Mucosa of gallbladder (tissue), 1 donor: ENCODE data around the gene SIRT3. TPM values are rescaled to one million over a fixed set of nuclear protein-coding genes. Genes with fewer than 3 reads are reported as not detected.
A peak's percentile ranks its signal among the peaks of the same experiment; 100 is the strongest.
"Not testable (repeated sequence)": the region's sequence is repeated elsewhere in the genome, so short reads cannot be mapped to it uniquely, and the experiment has no call there.

Source experiments
- DNase-seq: peaks from one replicate; pipeline ENCODE4 v3.0.0-alpha.2; 2020; ENCODE audit warnings: low spot score
- total RNA-seq: library from RNA; stranded (reverse); gene quantifications from one replicate; pipeline ENCODE4 v1.2.1, GENCODE V29; 2021
- donor health status: DM: no; HTN: no; CAD: no.

SIRT3 gene
- total RNA-seq, 1 donor from 2014 or later = 19.0 TPM

DNA sequence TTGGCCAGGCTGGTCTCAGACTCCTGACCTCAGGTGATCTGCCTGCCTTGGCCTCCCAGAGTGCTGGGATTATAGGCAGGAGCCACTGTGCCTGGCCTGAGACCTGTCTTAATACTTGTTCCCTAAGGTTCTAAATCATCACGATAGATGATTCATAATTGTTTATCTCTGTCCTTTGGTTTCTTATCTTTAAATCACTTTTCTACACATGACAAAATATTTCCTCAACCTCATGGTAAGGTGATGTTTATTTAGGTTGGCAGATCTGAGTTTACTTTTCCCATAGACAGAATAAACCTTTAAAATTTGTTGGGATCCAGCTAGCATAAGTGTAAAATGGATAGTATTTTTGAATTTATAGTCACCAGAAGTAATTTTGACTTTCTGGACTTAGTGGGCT lies 4.2 kb upstream of the SIRT3 start:
- no peak for DNase-seq

DNA sequence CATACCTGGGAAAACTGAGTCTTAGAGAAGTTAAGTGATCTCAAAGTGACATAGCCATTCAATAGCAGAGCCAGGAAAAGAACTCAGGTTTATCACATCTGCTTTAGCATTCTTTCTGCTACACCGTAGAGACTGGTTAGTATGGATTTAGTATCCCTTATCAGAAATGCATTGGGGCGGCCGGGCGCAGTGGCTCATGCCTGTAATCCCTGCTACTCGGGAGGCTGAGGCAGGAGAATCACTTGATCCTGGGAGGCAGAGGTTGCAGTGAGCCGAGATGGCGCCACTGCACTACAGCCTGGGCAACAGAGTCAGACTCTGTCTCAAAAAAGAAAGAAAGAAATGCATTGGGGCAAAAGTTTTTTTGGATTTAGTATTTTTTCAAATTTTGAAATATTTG lies 2.2 kb upstream of the SIRT3 start:
- not testable (repeated sequence) for DNase-seq

DNA sequence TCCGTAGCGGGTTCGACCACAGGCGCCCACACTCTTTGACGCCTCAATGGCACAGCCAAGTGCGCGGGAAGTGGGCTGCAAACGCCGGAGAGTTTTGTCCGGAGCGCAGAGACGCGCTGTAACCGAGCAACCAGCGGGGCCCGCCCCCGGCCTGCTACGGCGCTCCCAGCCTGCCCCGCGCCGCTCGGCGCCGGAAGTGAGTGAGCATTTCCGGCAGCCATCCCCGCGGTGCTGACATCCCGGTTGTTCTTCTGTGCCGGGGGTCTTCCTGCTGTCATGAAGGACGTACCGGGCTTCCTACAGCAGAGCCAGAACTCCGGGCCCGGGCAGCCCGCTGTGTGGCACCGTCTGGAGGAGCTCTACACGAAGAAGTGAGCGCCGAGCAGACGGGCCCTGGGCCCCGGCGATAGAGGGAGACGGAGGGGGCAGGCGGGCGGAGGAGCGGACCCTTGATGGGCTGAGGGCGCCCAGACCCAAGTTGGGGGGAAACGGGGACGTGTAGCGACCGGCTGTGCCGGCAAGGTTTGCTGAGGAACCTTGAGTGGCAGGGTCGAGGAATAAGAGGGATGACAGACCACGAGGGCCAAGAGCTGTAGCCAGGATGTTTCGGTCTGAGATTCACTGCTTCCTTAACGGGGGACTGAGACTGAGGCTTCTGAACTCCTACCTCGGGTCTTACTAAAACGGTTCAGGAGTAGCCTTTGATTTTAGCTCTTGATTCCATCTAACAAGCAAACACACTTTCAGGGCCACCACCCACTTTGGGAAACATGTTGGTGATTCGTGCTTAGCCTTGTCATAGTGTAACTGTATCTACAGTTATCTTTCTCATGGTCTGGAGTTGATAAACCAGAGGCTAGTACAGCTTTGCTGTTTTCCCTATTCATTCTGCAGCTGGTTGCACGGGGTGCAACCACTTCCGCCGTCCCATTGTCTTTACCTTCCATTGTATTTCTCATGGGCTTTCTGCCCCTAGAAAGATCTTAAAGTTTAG lies 929 bp upstream of the SIRT3 start, which contains the start of gene PSMD13:
Gene PSMD13, plus strand, starts transcription at position 203 of the 994 bp plus-strand sequence. Its CDS starts 74 bp downstream, at position 277.
- DNase-seq = peak; percentile 85

DNA sequence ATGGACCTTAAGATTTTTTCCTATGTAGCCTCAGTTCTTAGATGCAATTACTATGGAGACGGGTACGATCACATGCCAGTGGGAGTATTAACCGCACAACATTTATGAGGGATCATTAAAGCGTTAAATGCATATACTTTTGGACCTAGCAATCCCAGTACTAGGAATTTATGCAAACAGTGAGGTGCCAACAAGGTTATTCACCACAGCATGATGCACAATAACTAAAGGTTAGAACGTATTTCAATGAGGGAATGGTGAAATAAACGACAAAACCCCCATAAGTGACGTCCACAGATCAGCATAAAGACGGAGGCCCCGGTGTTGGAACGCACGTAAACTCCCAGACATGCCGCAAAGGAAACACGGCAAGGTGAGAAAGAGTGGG lies 539 bp downstream of the SIRT3 start:
- DNase-seq = no peak

DNA sequence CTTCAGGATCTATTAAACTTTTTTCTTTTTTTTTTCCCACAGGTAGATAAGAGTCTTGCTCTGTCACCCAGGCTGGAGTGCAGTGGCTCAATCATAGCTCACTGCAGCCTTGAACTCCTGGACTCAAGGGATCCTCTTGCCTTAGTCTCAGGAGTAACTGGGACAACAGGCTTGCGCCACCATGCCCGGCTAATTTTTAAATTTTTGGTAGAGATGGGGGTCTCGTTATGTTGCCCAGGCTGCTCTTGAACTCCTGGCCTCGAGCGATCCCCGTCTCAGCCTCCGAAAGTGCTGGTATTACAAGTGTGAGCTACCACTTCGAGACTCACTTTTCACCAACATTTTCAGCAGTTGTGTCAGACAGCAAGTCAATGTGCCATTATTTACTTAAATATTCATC lies 962 bp downstream of the SIRT3 start:
- no peak for DNase-seq

DNA sequence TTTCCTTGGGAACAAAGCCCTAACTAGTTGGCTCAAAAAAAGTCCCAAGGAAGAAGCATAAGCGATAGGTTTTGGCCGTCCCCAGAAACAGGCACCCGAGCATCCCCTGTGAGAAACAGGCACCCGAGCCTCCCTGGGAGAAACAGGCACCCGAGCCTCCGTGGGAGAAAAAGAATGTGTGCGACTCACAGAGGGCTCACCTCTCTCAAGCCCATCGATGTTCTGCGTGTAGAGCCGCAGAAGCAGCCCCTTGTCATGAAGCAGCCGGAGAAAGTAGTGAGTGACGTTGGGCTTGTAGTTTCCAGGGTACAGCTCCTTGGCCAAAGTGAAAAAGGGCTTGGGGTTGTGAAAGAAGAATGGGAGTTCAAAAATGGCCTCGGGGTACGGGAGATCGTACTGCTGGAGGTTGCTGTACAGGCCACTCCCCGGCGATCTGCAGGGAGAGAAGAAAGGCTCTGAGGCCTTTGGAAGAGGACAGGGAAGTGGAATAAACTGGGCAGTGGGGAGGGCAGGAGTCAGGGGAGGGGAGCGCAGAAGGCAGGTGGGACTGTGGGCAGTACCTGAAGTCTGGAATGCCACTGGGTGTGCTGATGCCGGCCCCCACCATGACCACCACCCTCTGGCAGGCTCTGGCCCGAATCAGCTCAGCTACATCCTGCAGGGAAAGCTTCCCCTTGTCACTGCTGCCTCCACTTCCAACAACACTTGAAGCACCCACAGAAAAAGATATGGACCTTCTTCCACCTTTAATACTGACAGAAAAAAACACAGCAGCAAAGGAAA lies 3.2 kb downstream of the SIRT3 start:
- no peak for DNase-seq

DNA sequence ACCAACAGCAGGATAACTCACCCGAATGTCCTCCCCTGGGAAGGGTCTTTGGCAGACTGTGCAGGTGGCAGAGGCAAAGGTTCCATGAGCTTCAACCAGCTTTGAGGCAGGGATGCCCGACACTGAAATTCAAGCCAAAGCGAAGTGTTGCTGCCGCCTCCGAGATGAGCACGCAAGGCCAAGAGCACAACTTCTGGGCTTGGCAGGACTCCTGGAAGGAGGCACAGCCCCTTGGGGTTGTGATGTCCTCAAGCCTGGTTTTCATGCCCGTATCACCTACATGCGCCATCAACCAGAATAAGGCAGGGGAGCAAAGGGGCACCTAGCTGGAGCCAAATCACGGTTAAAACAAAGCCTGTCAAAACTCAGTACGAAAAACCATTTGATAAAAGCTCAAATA lies 5.7 kb downstream of the SIRT3 start:
- DNase-seq = no peak

DNA sequence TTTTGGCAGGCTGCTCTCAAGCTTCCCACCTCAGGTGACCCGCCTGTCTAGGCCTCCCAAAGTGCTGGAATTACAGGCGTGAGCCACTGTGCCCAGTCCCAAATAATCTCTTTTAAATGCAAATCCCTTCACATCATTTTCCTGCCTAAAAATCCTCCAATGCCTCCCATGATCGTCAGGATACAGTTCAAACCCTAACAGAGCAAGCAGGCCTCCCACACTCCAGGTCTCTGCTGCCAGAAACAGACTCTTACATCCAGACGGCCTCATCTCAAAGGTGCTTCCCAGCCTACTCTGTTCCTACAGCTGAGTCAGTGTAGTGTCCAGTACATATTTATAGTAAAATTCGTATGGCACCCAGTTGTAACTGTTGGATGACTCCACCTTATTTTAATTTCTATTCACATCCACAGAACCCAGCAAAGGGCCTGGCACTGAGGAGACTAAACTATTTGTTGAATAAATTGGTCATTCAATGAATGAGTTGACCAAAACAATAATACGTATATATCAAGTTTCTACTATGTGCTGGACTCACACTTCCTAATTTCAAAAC lies 8.2 kb downstream of the SIRT3 start:
- DNase-seq = no peak

DNA sequence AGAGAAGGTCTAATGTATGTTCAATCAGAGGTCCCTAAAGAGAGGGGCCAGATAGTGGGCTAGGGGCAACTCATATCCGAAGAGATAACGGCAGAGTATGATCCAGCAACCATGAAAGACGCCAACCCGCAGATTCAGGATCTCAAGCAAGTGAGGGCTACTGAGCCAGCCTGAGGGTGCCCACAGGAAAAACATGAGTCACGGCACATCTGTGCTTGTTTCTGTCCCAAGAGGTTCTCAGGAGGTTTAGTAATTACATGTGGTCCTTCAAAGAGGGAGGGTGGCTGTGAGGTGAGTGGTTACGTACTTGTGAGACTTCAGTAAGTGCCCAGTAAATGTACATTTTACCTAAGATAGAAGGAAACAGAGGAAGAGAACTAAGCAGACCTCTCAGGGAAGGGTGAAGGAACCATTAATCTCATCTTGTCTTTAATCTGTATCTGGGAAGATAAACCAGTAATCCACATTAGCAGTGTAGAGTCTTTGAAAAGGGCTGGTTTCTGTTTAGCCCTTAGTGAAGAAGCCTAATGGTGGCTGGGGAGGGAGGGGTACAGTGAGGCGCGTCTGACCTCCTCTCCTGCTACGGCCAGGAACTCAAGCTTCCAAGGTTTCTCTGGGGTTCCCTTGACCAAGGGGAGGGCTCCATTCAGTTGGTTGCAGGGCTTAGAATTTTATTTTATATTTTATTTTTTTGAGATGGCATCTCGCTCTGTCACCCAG lies 10.2 kb downstream of the SIRT3 start:
- no peak for DNase-seq

DNA sequence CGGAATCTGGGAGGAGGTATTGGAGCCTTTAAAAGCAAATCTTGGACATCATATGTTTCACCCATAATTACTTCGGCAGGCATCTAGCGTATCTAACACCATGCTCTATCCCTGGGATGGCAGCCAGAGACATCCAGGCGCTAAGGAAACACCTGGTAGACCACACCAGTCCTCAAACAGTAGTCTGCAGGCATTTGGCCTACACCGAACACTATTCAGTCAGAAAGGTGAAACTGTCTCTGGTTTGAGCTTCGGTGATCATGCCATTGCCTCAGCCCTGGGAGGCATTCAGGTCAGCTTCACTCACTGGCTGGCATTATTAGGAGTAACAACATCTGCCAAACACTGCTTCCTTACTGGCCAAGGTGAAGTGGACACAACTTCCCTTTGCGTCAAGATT lies 11.7 kb downstream of the SIRT3 start:
- no peak for DNase-seq

DNA sequence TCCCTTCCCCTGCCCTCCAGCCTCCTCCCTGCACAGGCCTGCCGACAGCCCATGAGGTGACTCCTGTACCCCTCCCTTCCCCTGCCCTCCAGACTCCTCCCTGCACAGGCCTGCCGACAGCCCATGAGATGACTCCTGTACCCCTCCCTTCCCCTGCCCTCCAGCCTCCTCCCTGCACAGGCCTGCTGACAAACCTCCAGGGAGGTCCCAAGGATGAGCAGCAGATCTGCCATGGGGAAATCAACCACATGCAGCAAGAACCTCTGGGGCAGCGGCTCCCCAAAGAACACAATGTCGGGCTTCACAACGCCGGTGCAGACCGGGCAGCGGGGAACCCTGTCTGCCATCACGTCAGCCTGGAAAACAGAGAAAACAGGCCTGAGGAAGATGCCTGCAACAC lies 12.3 kb downstream of the SIRT3 start:
- no peak for DNase-seq

DNA sequence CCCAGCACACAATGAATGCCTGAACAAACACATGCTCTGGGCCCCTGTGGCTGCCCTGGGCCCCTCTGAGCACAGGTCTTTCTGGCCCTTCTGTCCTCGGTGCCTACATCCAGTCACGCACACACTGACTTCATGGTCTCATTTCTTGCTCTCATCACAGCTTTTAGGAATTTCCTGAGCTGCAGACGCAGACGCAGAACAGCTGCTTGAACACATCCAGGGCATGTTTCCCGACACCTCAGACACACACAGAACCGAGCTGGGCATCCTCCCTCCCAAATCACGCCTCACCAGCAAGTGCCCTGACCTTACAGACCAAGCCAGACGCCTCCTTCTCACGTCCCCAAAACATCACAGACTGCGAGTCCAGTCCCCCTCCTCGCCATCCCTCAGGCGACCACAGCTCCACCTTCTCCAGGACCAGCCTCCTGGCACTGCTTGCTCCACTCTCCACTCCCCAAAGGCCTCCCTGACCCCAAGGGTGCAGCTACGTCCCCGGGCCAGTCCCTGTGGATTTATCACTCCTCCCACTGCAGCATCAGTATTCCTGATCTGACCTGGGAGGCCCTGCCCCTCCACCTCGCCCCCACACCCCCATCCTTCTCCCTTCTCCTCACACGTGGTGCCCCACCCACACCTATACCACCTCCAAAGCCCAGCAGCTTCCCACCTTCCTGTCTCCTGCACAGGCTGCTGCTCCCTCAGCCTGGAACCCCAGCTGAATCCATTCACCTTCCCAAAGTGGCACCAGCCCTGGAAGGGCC lies 12.9 kb downstream of the SIRT3 start:
- DNase-seq = no peak

DNA sequence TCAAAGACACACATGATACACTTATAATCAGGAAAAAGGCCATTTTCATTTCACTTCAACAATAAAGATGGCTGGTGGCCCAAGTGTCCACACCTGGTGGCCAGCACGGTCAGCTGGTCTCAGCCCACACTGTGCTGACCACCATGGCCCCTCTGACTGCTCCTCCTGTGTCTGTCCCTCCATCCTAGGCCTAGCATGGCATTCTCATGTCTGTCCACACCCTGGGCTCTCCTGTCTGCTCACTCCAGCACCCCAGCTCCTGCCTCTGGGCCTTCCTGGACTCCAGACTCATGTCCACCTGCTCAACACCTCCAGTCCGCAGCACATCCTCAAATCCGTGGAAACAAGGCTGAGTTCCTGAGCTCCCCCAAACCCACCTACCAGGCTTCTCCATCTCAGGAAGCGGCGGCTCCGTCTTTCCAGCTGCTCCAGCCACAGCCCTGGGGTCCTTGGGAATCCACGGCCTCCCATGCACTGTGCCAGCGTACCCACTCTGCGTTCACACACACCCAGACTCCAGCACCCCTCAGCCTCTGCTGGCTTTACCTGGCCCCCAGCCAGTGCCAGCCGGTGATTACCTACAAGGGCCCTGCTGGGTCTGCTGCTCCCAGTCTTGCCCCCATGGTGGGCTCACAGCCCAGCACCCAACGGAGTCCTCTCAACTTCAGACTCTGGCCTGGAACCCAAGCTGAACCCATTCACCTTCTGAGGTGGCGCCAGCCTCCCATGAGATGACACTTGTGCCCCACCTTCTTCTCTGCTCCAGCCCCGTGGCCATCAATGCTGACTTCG lies 13.9 kb downstream of the SIRT3 start:
- no peak for DNase-seq

DNA sequence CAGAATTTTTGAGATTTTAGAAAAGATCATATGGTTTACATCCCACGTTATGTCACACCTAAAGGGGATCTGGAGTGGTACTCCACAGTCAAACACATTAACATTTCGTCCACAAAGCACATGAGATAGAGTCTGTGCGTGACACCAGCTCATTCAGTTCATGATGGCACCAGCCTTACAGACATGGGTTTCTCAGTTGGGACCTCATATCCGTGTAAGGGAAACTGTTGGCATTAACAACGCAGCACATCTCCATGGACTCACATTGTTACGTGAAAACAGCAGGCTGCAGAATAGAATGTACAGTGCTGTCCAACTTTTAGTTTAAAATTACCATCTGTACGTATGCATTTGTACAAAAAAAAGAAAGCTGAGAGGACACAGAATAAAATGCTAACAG lies 14.6 kb downstream of the SIRT3 start:
- DNase-seq = no peak

DNA sequence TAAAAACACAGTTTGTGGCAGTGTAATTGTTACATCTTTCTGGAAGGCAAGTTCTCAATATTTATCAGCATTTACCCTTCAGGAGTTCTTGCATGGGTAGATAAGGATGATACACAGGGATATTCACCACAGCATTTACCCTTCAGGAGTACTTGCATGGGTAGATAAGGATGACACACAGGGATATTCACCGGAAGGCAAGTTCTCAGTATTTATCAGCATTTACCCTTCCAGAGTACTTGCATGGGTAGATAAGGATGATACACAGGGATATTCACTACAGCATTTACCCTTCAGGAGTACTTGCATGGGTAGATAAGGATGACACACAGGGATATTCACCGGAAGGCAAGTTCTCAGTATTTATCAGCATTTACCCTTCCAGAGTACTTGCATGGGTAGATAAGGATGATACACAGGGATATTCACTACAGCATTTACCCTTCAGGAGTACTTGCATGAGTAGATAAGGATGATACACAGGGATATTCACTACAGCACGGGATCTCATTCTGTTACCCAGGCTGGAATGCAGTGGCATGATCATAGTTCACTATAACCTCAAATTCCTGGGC lies 15.4 kb downstream of the SIRT3 start:
- not testable (repeated sequence) for DNase-seq

DNA sequence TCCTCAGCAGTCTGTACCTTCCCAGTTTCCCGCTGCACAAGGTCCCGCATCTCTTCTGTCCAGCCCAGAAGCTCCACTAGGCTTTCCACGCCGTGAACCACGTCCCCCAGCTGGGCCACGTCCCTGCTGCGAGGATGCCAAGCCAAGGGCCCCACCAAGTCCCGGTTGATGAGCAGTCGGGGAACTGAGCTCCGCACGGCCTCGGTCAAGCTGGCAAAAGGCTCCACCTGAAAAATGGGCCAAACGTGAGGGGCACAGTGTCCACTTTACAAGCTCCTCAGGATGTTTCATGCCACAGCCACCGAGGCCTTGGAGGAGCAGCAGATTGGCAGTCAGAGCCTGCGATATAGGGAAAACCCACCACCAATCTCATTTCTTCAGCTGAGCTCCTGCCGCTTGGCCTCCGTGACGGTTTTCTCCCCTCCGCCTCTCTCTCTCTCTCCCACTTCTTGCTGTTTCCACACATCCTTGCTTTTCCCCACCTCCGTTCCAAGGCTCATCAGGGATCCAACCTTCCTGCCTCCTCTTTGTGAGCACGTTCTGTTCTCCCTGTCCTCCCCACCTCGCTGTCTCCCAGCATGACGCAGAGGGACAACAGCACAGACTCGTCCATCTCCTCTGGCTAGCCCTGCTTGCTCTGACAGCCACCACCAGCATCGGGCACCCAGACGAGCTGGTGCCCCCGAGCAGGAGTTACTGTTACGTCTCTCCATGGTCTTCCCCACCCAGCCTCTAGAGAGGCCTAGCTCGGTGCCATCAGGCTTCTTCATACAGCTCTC lies 17.1 kb downstream of the SIRT3 start:
- no peak for DNase-seq

DNA sequence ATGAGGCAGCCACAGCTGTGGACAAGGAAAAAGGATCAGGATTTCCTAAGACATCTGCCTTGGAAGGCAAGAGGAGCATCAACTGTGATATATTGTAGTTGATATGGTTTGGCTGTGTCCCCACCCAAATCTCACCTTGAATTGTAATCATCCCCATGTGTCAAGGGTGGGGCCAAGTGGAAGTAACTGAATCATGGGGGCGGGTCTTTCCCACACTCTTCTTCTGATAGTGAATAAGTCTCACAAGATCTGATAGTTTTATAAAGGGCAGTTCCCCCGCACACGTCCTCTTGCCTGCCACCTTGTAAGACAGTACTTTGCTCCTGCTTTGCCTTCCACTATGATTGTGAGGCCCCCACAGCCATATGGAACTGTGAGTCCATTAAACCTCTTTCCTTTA lies 18.4 kb downstream of the SIRT3 start:
- DNase-seq = no peak

DNA sequence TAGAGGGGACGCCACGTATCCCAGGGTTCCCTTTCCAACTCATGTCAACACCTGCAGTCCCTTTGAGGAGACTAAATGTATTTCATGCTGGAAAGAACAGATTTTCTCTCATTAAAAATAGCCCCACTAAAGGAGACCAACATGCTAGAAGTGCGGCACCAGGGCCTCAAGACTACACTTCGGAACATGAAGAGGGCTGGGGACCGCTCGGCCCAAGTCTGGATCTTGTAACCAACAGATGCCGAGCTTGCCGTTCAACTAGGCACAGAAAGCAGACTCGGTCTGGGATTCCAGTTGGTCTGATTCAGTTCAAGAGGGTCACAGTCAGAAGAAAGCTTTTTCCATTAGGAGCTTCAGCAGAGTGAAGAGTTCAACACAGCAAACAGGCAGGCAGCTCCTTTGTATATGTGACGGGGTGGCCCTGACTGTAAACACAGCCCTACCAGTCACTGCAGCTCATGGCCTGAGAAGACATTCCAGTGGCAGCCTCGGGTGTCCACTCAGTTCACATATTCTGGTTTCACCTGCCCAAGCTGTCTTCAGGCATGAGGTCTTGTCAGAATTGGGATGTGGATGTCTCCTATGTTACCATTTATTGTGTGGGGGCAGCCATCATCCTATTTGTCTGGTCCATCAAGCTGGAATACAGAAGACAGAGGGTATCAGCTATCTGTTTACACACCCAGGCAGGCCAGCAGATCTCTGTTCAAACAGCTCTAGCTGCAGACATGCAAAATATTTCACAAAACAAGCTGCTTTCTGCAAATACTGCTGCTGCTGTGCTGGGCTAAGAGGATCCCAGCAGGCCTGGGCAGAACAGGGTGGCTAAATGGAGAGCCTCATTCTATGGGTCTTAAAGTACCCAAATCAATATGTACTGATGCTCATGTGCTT lies 19.8 kb downstream of the SIRT3 start:
- no peak for DNase-seq
